ENCODE data around the gene NOP10. TPM values are rescaled to one million over a fixed set of nuclear protein-coding genes. Genes with fewer than 3 reads are reported as not detected.

The NOP10 gene
- total and polyA plus RNA-seq, 2 of the 8 experiments (the other 6 are each of a cell fraction or from before 2014, with no cell fraction given): 285 to 981 TPM

DNA sequence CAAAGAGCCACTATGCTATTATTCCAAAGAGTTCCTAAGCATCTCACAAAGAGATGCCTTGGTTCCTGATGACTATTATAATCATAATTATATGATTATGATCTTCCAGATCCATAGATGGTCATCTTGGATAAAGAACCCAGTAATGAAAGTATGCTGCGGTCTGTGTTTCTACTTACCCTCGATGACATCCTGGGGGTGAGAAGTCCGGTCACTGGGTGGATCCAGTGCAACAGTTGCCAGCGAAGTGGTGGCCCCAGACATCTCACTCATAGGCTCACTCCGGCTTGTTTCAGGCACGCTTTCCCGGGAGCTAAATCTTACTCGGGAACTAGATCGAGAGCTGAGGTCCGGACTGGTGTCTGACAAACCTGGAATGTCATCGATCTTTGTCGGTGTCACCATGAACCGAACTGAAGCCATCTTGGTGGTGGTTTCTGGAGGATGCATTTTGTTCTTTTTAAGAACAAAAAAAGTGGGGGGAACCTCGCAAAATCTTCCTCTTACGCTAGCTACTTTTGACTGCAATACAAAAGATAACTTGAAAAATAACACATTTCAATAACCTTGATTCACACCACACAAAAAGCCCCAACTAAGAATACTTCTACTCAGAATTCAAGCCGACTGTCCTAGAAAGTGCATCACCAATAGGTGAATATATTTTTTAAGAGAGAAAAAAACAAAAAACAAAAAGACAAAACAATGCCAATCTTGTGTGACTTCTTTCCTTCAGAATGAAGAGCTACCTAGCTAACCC is 6.5 kb downstream of the NOP10 start:
- Histone ChIP-seq H2BK12ac (ENCODE audit: low read depth, low read length) (no peak overlapping the region), H3K14ac (ENCODE audit: insufficient read length) (no peak overlapping the region), H4K91ac (replicated peaks; ENCODE audit: insufficient read length, low read length) (no peak overlapping the region), H2BK20ac (ENCODE audit: low read length) (no peak overlapping the region), H4K20me1 (replicated peaks in 1 of 2; ENCODE audit: control insufficient read depth in 1 of 2, insufficient read depth in 2 of 2, low read length in 2 of 2) (no peaks in the 10 kb centered on the region), H2BK120ac (replicated peaks; ENCODE audit: low read depth, low read length) (no peak overlapping the region), H3K27ac (ENCODE audit: low read depth, low read length) (no peak overlapping the region), H4K5ac (ENCODE audit: insufficient read length, low read depth, low read length) (no peak overlapping the region), H2AK5ac (ENCODE audit: low read depth, low read length) (no peak overlapping the region), H3K4me1 (replicated peaks in 1 of 4; ENCODE audit: control insufficient read depth in 3 of 4, insufficient read depth in 4 of 4, low read length in 3 of 4) (peaks cover 0 to 2% (median 0%) of the 10 kb centered on the region in 4 experiments; a peak in 2 of 7 replicates), H3K23ac (ENCODE audit: insufficient read length) (no peak overlapping the region), H3K4ac (replicated peaks; ENCODE audit: insufficient read length, low read depth, low read length) (no peak overlapping the region), H3K4me3 (ENCODE audit: extremely low read depth in 1 of 4, insufficient read depth in 2 of 4, low read depth in 3 of 4, low read length in 4 of 4) (peak overlapping the region; percentile 65 to 86 (median 74); a peak in 7 of 8 replicates), H3K4me2 (ENCODE audit: insufficient read depth in 1 of 2, low read depth in 2 of 2, low read length in 2 of 2) (peak overlapping the region; percentile 72 to 93), H3K36me3 (ENCODE audit: control insufficient read depth in 2 of 4, insufficient read depth in 4 of 4, low read length in 3 of 4) (peaks cover 2 to 9% (median 5%) of the 10 kb centered on the region in 4 experiments; a peak in 5 of 8 replicates), H2AFZ (ENCODE audit: low read length) (no peak overlapping the region), H3K27me3 (replicated peaks in 1 of 4; ENCODE audit: control insufficient read depth in 3 of 4, extremely low read depth in 1 of 4, insufficient read depth in 3 of 4, low read length in 3 of 4) (no peaks in the 10 kb centered on the region), H3K18ac (ENCODE audit: extremely low read depth, low read length) (no peak overlapping the region), H3K9ac (replicated peaks in 1 of 4; ENCODE audit: extremely low read depth in 1 of 4, low read depth in 3 of 4, low read length in 3 of 4) (peak overlapping the region in 1 of 4 experiments; percentile 42; a peak in 1 of 7 replicates), H3K79me2 (ENCODE audit: control insufficient read depth in 1 of 2, insufficient read depth in 2 of 2, low read length in 2 of 2) (peaks cover 0 to 5% of the 10 kb centered on the region in 2 experiments; a peak in 2 of 4 replicates), H2BK15ac (ENCODE audit: low read length) (no peak overlapping the region), H2BK5ac (ENCODE audit: low read depth, low read length) (no peak overlapping the region), H3K9me3 (ENCODE audit: insufficient read depth in 2 of 2, low read depth in 1 of 2, low read length in 1 of 2) (no peaks in the 10 kb centered on the region), H4K8ac (ENCODE audit: extremely low read depth, insufficient read depth, low read length) (no peak overlapping the region), H3K56ac (replicated peaks; ENCODE audit: insufficient read length, low read depth, low read length) (no peak overlapping the region), H3K23me2 (ENCODE audit: low read depth, low read length) (peaks cover 8% of the 10 kb centered on the region; the same call in 1 of the 2 replicates), H3K79me1 (ENCODE audit: low read depth, low read length) (no peaks in the 10 kb centered on the region)
- POLR2A ChIA-PET (ENCODE audit: partially characterized antibody): interaction anchor here (0.6 to 4.7 kb wide), 3 partner anchors 8 to 30 kb away, joined by 3 to 35 read pairs (median 11); partner anchors contain the start of gene LPCAT4
- CTCF ChIA-PET (ENCODE audit: partially characterized antibody): interaction anchor here (0.6 to 0.8 kb wide), 3 partner anchors 11 to 1132 kb away, joined by 3 read pairs; no protein-coding TSS in a partner anchor
- FAIRE-seq (no peak), DNase-seq (ENCODE audit: low read depth in 1 of 2, low spot score in 2 of 2) (no peak)
- 88% methylated on average over 16 of the region's 16 CpGs; no CpG with 5 or more reads in 1 of the 2 experiments for WGBS, 2 experiments (ENCODE audit: extremely low coverage in 1 of 2, insufficient coverage in 1 of 2, insufficient read length in 1 of 2, insufficient replicate concordance in 2 of 2, low coverage in 1 of 2, low lambda C conversion rate in 2 of 2, missing lambda C conversion rate in 1 of 2)
- TF ChIP-seq YY1 (IDR thresholded peaks at IDR 0.05; ENCODE audit: low read depth, low read length) (no peak), TAF7 (optimal IDR thresholded peaks at IDR 0.05; ENCODE audit: borderline replicate concordance, low read depth, low read length) (no peak), HDAC2 (IDR thresholded peaks at IDR 0.05; ENCODE audit: borderline replicate concordance in 1 of 2, low read depth in 2 of 2, low read length in 2 of 2) (no peak), CBX5 (IDR thresholded peaks at IDR 0.05; ENCODE audit: low read depth, low read length) (no peak), BACH1 (IDR thresholded peaks at IDR 0.05; ENCODE audit: low read length) (no peak), NANOG (IDR thresholded peaks at IDR 0.05; ENCODE audit: insufficient read depth, low read depth, low read length, poor library complexity, severe bottlenecking) (no peak), USF2 (IDR thresholded peaks at IDR 0.05; ENCODE audit: low read length) (no peak), KDM4A (IDR thresholded peaks at IDR 0.05; ENCODE audit: low read depth, low read length, severe bottlenecking) (no peak), BRCA1 (IDR thresholded peaks at IDR 0.05; ENCODE audit: low read depth, low read length) (no peak), SIX5 (IDR thresholded peaks at IDR 0.05; ENCODE audit: low read depth, low read length) (no peak)

Measured in H1 (cell line).